COLO668 (cell line): ENCODE results near the gene SUN1.
"Not testable (repeated sequence)": the region's sequence is repeated elsewhere in the genome, so short reads cannot be mapped to it uniquely, and the experiment has no call there.

Source experiments
- DNase-seq: peaks from one replicate; lab custom pipeline; 2025; ENCODE audit not compliant: unreplicated experiment; lab: John Stamatoyannopoulos, UW

SUN1 gene

GRCh38 chr7:854118-854775 lies 22.0 kb downstream of the SUN1 start:
- DNase-seq: no peak

DNA sequence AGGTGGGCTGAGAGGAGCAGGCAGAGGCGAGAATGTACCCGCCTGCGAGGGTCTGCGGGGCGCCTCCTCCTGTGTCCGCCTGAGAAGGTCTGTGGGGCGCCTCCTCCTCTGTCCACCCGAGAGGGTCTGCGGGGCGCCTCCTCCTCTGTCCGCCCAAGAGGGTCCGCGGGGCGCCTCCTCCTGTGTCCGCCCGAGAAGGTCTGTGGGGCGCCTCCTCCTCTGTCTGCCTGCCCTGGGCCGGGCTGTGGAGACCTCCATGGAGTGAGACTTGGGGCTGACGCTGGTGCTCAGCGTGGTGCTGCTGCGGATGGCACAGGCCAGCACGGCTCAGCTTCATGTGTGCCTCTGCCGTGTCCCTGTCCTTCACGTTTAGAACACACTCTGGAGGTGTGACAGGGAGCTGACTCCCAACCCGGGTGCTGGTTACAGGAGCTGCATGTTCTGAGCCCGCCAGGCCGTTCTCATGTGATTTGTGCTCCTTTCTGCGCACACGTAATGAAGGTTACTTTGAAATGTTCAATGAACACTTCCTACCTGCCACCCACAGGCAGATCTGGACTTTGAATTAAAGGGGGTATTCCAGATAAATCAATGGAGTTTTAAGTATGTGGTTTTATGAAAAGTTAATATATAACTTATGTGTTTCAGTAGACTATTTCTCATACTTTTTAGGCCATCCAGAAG lies 23.6 kb downstream of the SUN1 start:
- DNase-seq: no peak

DNA sequence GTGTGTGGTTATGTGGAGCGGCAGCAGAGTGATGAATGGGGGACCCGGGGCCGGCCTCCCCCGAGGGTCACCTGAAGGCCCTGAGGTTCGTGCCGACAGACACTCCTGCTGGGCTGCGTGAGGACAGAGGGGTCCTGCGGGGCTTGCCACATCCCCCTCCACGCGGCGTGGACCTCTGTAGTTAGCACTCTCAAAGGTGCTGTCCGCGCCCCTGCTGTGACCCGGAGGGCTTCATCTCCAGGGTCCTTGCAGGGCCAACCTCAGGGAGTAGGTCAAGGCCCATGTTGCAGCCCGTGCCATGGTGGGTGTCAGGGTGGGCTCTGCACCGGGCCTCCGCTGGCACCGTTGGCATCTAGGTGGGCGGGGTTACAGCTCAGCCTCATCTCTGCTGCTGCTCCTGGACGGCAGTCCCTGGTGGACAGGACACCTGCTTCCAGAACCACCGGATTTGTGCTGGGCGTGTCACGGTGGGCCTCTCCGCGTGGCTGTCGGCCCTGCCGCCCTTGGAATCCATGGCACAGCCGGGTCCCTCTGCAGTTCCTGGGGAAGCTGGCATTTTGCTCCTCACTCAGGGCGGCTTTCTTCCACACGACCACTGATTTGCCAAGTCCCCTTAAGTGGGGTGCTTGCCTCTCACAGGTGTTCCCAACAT lies 24.3 kb downstream of the SUN1 start:
- no peak for DNase-seq

GRCh38 chr7:857661-858060 lies 25.4 kb downstream of the SUN1 start:
- no peak for DNase-seq

GRCh38 chr7:859359-860030 lies 27.2 kb downstream of the SUN1 start:
- no peak for DNase-seq

- no peak for DNase-seq
Observed at GRCh38 chr7:860149-860548, 27.9 kb downstream of the SUN1 start.

GRCh38 chr7:861222-861621 lies 28.9 kb downstream of the SUN1 start:
- no peak for DNase-seq

DNA sequence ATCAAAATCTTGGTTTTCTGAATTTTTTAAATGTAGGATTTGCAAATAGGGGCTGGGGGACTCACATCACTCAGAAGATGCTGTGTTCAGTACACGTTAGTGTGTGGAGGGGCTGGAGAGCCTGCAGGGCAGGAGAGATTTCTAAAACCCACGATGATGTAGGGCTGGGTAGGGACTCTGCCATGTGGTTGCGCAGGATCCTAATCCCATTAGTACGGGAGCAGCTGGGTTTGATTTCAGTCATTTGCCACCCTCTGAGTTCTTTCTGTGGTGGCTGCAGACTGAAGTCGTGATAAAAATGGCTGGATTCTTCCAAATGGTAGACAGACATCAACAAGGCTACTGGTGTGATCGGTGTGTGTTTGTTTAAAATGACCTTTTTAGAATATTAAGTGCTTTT lies 29.9 kb downstream of the SUN1 start:
- no peak for DNase-seq

DNA sequence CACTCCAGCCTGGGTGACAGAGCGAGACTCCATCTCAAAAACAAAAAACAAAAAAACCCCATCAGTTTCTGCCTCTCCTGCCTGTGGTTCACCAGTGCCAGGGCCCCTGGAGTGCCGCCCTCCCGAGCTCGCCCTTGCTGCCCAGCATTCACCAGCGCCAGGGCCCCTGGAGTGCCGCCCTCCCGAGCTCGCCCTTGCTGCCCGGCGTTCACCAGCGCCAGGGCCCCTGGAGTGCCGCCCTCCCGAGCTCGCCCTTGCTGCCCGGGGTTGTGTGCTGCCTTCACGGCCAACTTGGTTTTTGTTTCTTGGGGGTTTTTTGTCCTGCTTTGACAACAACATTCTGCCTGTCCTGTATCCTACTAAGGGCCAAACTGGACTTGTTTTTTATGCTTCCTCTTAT lies 30.8 kb downstream of the SUN1 start:
- DNase-seq: no peak

GRCh38 chr7:865921-866320 lies 33.6 kb downstream of the SUN1 start:
- no peak for DNase-seq

GRCh38 chr7:867001-867405 lies 34.7 kb downstream of the SUN1 start:
- no peak for DNase-seq

- no peak for DNase-seq
Observed at GRCh38 chr7:867406-868188, 35.3 kb downstream of the SUN1 start.

GRCh38 chr7:868189-868486 lies 35.9 kb downstream of the SUN1 start:
- no peak for DNase-seq

GRCh38 chr7:869348-869747 lies 37.1 kb downstream of the SUN1 start:
- DNase-seq: no peak

DNA sequence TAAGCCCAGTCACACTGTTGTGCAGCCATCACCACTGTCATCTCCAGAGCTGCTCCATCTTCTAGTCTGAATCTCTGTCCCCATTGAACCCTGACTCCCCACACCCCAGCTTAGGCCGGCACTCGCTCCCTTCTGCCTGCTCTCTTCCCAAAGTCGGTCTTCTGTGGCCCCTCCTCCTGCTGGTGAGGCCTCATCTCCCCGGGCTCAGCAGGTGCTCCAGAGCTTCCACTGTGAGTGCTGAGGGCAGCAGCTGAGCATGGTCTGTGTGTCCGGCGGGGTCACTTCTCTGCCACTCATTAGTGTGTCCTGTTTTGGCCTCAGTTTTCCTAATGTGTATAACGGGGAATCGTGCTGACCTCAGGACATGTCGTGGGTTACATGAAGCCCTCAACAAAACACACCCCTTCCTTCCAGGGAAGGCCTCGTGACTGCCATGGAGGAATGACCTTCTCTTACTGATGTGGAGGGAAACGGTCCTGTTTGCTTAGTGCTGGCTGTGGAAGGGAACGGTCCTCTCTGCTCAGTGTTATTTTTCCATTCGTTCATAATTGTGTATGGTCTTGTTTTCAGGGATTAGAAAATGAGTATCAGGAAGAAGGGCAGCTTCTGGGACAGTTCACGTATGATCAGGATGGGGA lies 39.7 kb downstream of the SUN1 start:
- DNase-seq: no peak

GRCh38 chr7:872685-873084 lies 40.4 kb downstream of the SUN1 start:
- DNase-seq: not testable (repeated sequence)

GRCh38 chr7:873367-874002 lies 41.2 kb downstream of the SUN1 start:
- DNase-seq: peak; percentile 86

- DNase-seq: no peak
Observed at GRCh38 chr7:874031-874749, 41.9 kb downstream of the SUN1 start.

DNA sequence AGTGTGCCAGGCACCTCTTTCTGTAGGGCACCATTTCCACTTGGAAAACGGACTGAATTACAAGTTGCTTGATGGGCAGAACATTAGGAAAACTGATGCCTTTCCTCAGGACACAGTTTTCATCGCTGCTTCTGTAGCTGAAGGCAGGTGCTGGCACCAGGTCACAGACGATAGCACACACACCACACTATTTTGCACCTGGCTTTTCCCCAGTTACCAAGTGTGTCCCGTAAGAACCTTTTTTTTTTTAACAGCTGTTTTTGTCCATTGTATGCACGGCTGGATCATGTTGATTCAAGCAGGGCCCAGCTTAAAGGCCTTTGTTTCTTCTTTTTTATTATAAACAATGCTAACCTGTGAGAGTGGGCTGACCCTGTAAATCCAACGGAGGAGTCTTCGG lies 42.8 kb downstream of the SUN1 start:
- peak; percentile 80 for DNase-seq
